ENCODE data around the gene FMO2. TPM values are rescaled to one million over a fixed set of nuclear protein-coding genes. Genes with fewer than 3 reads are reported as not detected.

The FMO2 gene
- total and polyA plus RNA-seq, 10 of the 15 experiments (the other 5 are each of a cell fraction or from before 2014, with no cell fraction given) = not detected

DNA sequence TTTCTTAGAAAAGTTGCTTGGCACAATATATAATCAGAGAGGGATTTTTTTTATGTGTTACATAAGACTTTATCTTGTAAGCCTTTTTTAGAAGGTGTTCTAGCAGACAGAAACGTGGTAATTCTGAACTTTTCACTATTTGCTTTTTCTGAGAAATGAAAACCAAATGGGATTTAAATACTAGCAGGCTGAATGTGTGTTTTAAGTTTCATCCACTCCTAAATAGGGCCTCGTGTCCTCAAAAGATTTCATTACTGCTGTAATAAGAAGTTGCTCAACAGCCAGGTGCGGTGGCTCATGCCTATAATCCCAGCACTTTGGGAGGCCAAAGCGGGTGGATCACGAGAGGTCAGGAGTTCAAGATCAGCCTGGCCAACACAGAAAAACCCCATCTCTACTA is 44.7 kb upstream of the FMO2 start:
- Histone ChIP-seq H3K27me3 (replicated peaks in 1 of 2; ENCODE audit: control insufficient read depth in 2 of 2, insufficient read depth in 2 of 2, low read length in 1 of 2) (no peaks in the 10 kb centered on the region), H4K20me1 (ENCODE audit: control insufficient read depth, insufficient read depth) (no peaks in the 10 kb centered on the region), H3K79me2 (ENCODE audit: control insufficient read depth, insufficient read depth, low read length) (no peaks in the 10 kb centered on the region), H3K4me1 (ENCODE audit: control insufficient read depth, insufficient read depth, low read length) (no peaks in the 10 kb centered on the region), H3K9me3 (replicated peaks; ENCODE audit: control insufficient read depth, insufficient read depth, low read length) (no peaks in the 10 kb centered on the region), H2AFZ (ENCODE audit: control insufficient read depth, low read depth, low read length) (no peak overlapping the region), H3K27ac (ENCODE audit: control insufficient read depth, insufficient read depth) (no peak overlapping the region), H3K4me3 (no peak overlapping the region), H3K9ac (ENCODE audit: control insufficient read depth, insufficient read depth, low read length) (no peak overlapping the region), H3K36me3 (ENCODE audit: control insufficient read depth in 2 of 2, insufficient read depth in 2 of 2, low read length in 1 of 2) (no peaks in the 10 kb centered on the region), H3K4me2 (ENCODE audit: control insufficient read depth, insufficient read depth) (no peak overlapping the region)
- in situ Hi-C loops (cut with MboI) (no loop called here), intact Hi-C loops (cut with micrococcal nuclease; ENCODE audit: unreplicated experiment) (no loop called here)
- 12% methylated on average over 5 of the region's 5 CpGs for WGBS (ENCODE audit: insufficient coverage, insufficient replicate concordance, low lambda C conversion rate, missing lambda C conversion rate)
- ChIA-PET POLR2A (no interaction called here), CTCF (no interaction called here), SMC1A (ENCODE audit: uncharacterized antibody, unreplicated experiment) (no interaction called here), RAD21 (ENCODE audit: unreplicated experiment) (no interaction called here)
- BruUV-seq (replicated peaks) = no TSS peak
- ATAC-seq (no peak), DNase-seq (ENCODE audit: low read depth, low spot score) (no peak), FAIRE-seq (no peak)
- TF ChIP-seq MTA2 (IDR thresholded peaks at IDR 0.05; ENCODE audit: low read depth) = no peak
- TF ChIP-seq RCOR1 (conservative IDR thresholded peaks at IDR 0.05; ENCODE audit: low read depth, low read length) = no peak
- TF ChIP-seq EP300 (IDR thresholded peaks at IDR 0.05; ENCODE audit: borderline replicate concordance in 1 of 2, control insufficient read depth in 1 of 2, low read depth in 2 of 2, low read length in 2 of 2) = no peak
- no peak for TF ChIP-seq RELA (IDR thresholded peaks at IDR 0.05; ENCODE audit: borderline replicate concordance, partially characterized antibody)
- TF ChIP-seq ZBED1 (IDR thresholded peaks at IDR 0.05; ENCODE audit: borderline replicate concordance) = no peak
- TF ChIP-seq, protein P1, sequence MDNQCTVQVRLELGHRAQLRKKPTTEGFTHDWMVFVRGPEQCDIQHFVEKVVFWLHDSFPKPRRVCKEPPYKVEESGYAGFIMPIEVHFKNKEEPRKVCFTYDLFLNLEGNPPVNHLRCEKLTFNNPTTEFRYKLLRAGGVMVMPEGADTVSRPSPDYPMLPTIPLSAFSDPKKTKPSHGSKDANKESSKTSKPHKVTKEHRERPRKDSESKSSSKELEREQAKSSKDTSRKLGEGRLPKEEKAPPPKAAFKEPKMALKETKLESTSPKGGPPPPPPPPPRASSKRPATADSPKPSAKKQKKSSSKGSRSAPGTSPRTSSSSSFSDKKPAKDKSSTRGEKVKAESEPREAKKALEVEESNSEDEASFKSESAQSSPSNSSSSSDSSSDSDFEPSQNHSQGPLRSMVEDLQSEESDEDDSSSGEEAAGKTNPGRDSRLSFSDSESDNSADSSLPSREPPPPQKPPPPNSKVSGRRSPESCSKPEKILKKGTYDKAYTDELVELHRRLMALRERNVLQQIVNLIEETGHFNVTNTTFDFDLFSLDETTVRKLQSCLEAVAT (IDR thresholded peaks at IDR 0.05) = no peak
- TF ChIP-seq, protein P2, sequence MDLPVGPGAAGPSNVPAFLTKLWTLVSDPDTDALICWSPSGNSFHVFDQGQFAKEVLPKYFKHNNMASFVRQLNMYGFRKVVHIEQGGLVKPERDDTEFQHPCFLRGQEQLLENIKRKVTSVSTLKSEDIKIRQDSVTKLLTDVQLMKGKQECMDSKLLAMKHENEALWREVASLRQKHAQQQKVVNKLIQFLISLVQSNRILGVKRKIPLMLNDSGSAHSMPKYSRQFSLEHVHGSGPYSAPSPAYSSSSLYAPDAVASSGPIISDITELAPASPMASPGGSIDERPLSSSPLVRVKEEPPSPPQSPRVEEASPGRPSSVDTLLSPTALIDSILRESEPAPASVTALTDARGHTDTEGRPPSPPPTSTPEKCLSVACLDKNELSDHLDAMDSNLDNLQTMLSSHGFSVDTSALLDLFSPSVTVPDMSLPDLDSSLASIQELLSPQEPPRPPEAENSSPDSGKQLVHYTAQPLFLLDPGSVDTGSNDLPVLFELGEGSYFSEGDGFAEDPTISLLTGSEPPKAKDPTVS (IDR thresholded peaks at IDR 0.05; ENCODE audit: low read depth, low read length) = no peak
- no peak for TF ChIP-seq PAX8 (IDR thresholded peaks at IDR 0.05)
- no peak for TF ChIP-seq GABPA (IDR thresholded peaks at IDR 0.05; ENCODE audit: low read depth)
- TF ChIP-seq MXI1 (IDR thresholded peaks at IDR 0.05; ENCODE audit: low read depth, low read length) = no peak
- TF ChIP-seq ZNF274 (IDR thresholded peaks at IDR 0.05; ENCODE audit: insufficient read depth, insufficient read length) = no peak
- no peak for TF ChIP-seq MYB (IDR thresholded peaks at IDR 0.05; ENCODE audit: borderline replicate concordance, low read depth, low read length)
- no peak for TF ChIP-seq NBN (IDR thresholded peaks at IDR 0.05)
- no peak for TF ChIP-seq EZH2 (IDR thresholded peaks at IDR 0.05; ENCODE audit: borderline replicate concordance, control insufficient read depth, low read depth, low read length)
- no peak for TF ChIP-seq KAT2A (conservative IDR thresholded peaks at IDR 0.05; ENCODE audit: control insufficient read depth, low read depth, low read length)
- TF ChIP-seq, protein P3, sequence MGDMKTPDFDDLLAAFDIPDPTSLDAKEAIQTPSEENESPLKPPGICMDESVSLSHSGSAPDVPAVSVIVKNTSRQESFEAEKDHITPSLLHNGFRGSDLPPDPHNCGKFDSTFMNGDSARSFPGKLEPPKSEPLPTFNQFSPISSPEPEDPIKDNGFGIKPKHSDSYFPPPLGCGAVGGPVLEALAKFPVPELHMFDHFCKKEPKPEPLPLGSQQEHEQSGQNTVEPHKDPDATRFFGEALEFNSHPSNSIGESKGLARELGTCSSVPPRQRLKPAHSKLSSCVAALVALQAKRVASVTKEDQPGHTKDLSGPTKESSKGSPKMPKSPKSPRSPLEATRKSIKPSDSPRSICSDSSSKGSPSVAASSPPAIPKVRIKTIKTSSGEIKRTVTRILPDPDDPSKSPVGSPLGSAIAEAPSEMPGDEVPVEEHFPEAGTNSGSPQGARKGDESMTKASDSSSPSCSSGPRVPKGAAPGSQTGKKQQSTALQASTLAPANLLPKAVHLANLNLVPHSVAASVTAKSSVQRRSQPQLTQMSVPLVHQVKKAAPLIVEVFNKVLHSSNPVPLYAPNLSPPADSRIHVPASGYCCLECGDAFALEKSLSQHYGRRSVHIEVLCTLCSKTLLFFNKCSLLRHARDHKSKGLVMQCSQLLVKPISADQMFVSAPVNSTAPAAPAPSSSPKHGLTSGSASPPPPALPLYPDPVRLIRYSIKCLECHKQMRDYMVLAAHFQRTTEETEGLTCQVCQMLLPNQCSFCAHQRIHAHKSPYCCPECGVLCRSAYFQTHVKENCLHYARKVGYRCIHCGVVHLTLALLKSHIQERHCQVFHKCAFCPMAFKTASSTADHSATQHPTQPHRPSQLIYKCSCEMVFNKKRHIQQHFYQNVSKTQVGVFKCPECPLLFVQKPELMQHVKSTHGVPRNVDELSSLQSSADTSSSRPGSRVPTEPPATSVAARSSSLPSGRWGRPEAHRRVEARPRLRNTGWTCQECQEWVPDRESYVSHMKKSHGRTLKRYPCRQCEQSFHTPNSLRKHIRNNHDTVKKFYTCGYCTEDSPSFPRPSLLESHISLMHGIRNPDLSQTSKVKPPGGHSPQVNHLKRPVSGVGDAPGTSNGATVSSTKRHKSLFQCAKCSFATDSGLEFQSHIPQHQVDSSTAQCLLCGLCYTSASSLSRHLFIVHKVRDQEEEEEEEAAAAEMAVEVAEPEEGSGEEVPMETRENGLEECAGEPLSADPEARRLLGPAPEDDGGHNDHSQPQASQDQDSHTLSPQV (IDR thresholded peaks at IDR 0.05) = no peak

Data from GM12878 (cell line).